Esophagus muscularis mucosa (tissue), 4 donors: ENCODE measurements around the gene TOMM6. TPM values are rescaled to one million over a fixed set of nuclear protein-coding genes. Genes with fewer than 3 reads are reported as not detected.

Source experiments
- DNase-seq: peaks from one replicate; pipeline ENCODE4 v3.0.0-alpha.2; 2017; ENCODE audit errors: extremely low spot score
- H3K27ac ChIP-seq, 4 donors: fragments of 200-600 bp; sonication (generic); replicated peaks in 1 of 4; 1 replicate in 3 of 4; 2 replicates in 1 of 4; pipeline ENCODE4 v1.5.1; 2016 to 2019; ENCODE audit warnings: mild to moderate bottlenecking in 1 of 4
- H3K27me3 ChIP-seq, 4 donors: fragments of 200-600 bp; sonication (generic); one replicate each; pipeline versions ENCODE4 v1.5.1 to v1.6.0; 2016 to 2019
- H3K36me3 ChIP-seq, 4 donors: fragments of 200-600 bp; sonication (generic); one replicate each; pipeline ENCODE4 v1.5.1; 2016 to 2019
- H3K4me1 ChIP-seq, 4 donors: fragments of 200-600 bp; sonication (generic); one replicate each; pipeline ENCODE4 v1.5.1; 2016 to 2019
- H3K4me3 ChIP-seq, 4 donors: fragments of 200-600 bp; sonication (generic); 1 replicate in 2 of 4; 2 replicates in 2 of 4; pipeline ENCODE4 v1.5.1; 2016 to 2019; ENCODE audit warnings: mild to moderate bottlenecking in 4 of 4, moderate library complexity in 1 of 4
- H3K9me3 ChIP-seq, 4 donors: fragments of 200-600 bp; sonication (generic); 1 replicate in 3 of 4; 2 replicates in 1 of 4; pipeline ENCODE4 v1.5.1; 2016 to 2019
- CTCF ChIP-seq, 3 experiments: fragments of 200-600 bp in 2 of 3; fragments of 450-650 bp in 1 of 3; sonication (generic) in 2 of 3; IDR thresholded peaks; one replicate each; pipeline ENCODE4 v1.5.1; 2017 to 2019; ENCODE audit warnings: antibody characterized with exemption in 3 of 3, mild to moderate bottlenecking in 2 of 3, moderate library complexity in 1 of 3
- EP300 ChIP-seq: sonication (generic); formaldehyde crosslinking; IDR thresholded peaks from one replicate; pipeline ENCODE4 v1.6.1; 2017; ENCODE audit warnings: antibody characterized with exemption
- POLR2A ChIP-seq: fragments of 450-650 bp; IDR thresholded peaks from one replicate; pipeline ENCODE4 v1.6.1; 2017; ENCODE audit warnings: antibody characterized with exemption, moderate library complexity, mild to moderate bottlenecking, low read depth
- POLR2AphosphoS5 ChIP-seq, 2 donors: sonication (generic); formaldehyde crosslinking; IDR thresholded peaks; one replicate each; pipeline ENCODE4 v1.6.1; 2017; ENCODE audit warnings: antibody characterized with exemption in 2 of 2
- WGBS: methylation state at CpG from one replicate; pipeline ENCODE4 v1.1.5; 2018; 5-methylcytosine and 5-hydroxymethylcytosine counted together
- intact Hi-C: fragments of 100-400 bp; cut with DNase I; formaldehyde crosslinking; loops from one replicate; pipeline ENCODE4 v1.15.1; 2023
- total RNA-seq, 4 donors: library from RNA; depleted of rRNA; stranded (reverse); fragments of >200 nt; gene quantifications; one replicate each; pipeline versions ENCODE4 v1.1.0 to v1.2.1, GENCODE V29; 2016

The TOMM6 gene
- total RNA-seq, 4 donors from 2014 or later: 52.1 to 117 (median 86.9) TPM

GRCh38 chr6:41771058-41771983 is 16.2 kb upstream of the TOMM6 start:
- WGBS: 82% methylated on average over 18 of the region's 29 CpGs
- DNase-seq: no peak
- Histone ChIP-seq H3K27ac (no peak overlapping the region), H3K4me1 (peaks cover 12 to 16% (median 14%) of the 10 kb centered on the region in 4 donors), H3K27me3 (no peaks in the 10 kb centered on the region), H3K36me3 (peaks cover 38 to 73% (median 68%) of the 10 kb centered on the region in 4 donors), H3K4me3 (no peak overlapping the region), H3K9me3 (no peaks in the 10 kb centered on the region)
- TF ChIP-seq POLR2AphosphoS5 (IDR thresholded peaks at IDR 0.05) (no peak), EP300 (no peak), CTCF (IDR thresholded peaks at IDR 0.05) (no peak), POLR2A (no peak)
- intact Hi-C loops: loop anchor here (10.0 kb wide), 1 partner anchor 67 kb away; no protein-coding TSS in a partner anchor

- Histone ChIP-seq H3K36me3 (peaks cover 38 to 74% (median 71%) of the 10 kb centered on the region in 4 donors), H3K27me3 (no peaks in the 10 kb centered on the region), H3K4me3 (no peak overlapping the region), H3K9me3 (no peaks in the 10 kb centered on the region), H3K4me1 (peaks cover 8 to 19% (median 13%) of the 10 kb centered on the region in 4 donors), H3K27ac (no peak overlapping the region)
- 80% methylated on average over 3 of the region's 3 CpGs for WGBS
- TF ChIP-seq EP300: no peak
- no peak for DNase-seq
- intact Hi-C loops: loop anchor here (5.0 to 10.0 kb wide), 2 partner anchors 38 to 70 kb away; partner anchors contain the start of gene TFEB
Measured at GRCh38 chr6:41774841-41775240, 12.7 kb upstream of the TOMM6 start.

GRCh38 chr6:41775293-41775882 is 12.1 kb upstream of the TOMM6 start:
- Histone ChIP-seq H3K36me3 (peaks cover 37 to 69% (median 66%) of the 10 kb centered on the region in 4 donors), H3K27me3 (no peaks in the 10 kb centered on the region), H3K27ac (no peak overlapping the region), H3K9me3 (no peaks in the 10 kb centered on the region), H3K4me1 (peaks cover 8 to 20% (median 13%) of the 10 kb centered on the region in 4 donors), H3K4me3 (no peak overlapping the region)
- WGBS: 96% methylated on average over 12 of the region's 13 CpGs
- no peak for TF ChIP-seq CTCF (IDR thresholded peaks at IDR 0.05)
- no peak for TF ChIP-seq POLR2A
- TF ChIP-seq EP300: no peak
- no peak for TF ChIP-seq POLR2AphosphoS5 (IDR thresholded peaks at IDR 0.05)
- intact Hi-C loops: loop anchor here (5.0 to 10.0 kb wide), 2 partner anchors 38 to 71 kb away; partner anchors contain the start of gene TFEB
- no peak for DNase-seq

- no peaks in the 10 kb centered on the region for H3K27me3 ChIP-seq
- no peaks in the 10 kb centered on the region for H3K9me3 ChIP-seq
- no peak overlapping the region for H3K4me3 ChIP-seq
- DNase-seq: no peak
- no peak for TF ChIP-seq POLR2A
- no peak for TF ChIP-seq EP300
- no peak for TF ChIP-seq POLR2AphosphoS5 (IDR thresholded peaks at IDR 0.05)
- no peak for TF ChIP-seq CTCF (IDR thresholded peaks at IDR 0.05)
- intact Hi-C loops: loop anchor here (5.0 to 10.0 kb wide), 2 partner anchors 40 to 73 kb away; partner anchors contain the start of gene TFEB
- WGBS: 85% methylated on average over 5 of the region's 5 CpGs
- peaks cover 14 to 45% (median 43%) of the 10 kb centered on the region in 4 donors for H3K36me3 ChIP-seq
- peaks cover 23 to 44% (median 30%) of the 10 kb centered on the region in 4 donors for H3K4me1 ChIP-seq
- H3K27ac ChIP-seq: no peak overlapping the region
Measured at GRCh38 chr6:41777551-41778285, 9.8 kb upstream of the TOMM6 start.
